Measurements from ENCODE around the gene MCM9. TPM values are rescaled to one million over a fixed set of nuclear protein-coding genes. Genes with fewer than 3 reads are reported as not detected.

MCM9 gene
- total and polyA plus RNA-seq, 2 donors from 2014 or later: 4.8 to 25.9 TPM

- Histone ChIP-seq H3K27ac (ENCODE audit: low read depth in 2 of 2, low read length in 2 of 2) (no peak overlapping the region), H3K4me1 (ENCODE audit: control insufficient read depth in 2 of 3, insufficient read depth in 2 of 3, low read depth in 1 of 3, low read length in 3 of 3) (peaks cover 0 to 5% (median 2%) of the 10 kb centered on the region in 3 donors), H3K4me3 (ENCODE audit: low read length in 3 of 3) (no peak overlapping the region), H3K36me3 (ENCODE audit: control insufficient read depth in 2 of 3, insufficient read depth in 3 of 3, low read length in 3 of 3) (no peaks in the 10 kb centered on the region), H3K9me3 (ENCODE audit: control insufficient read depth in 2 of 3, insufficient read depth in 1 of 3, low read length in 3 of 3) (no peaks in the 10 kb centered on the region), H3K27me3 (ENCODE audit: control insufficient read depth, insufficient read depth, low read length) (no peaks in the 10 kb centered on the region), H3K9ac (ENCODE audit: low read length in 3 of 3) (no peak overlapping the region)
- DNase-seq (peak in 2 of 5 donors; percentile 32 to 62), FAIRE-seq (no peak)
- intact Hi-C loops (cut with DNase I): no loop called here
- TF ChIP-seq CTCF (IDR thresholded peaks at IDR 0.05; ENCODE audit: borderline replicate concordance, extremely low read depth, insufficient read depth): no peak
Observed at GRCh38 chr6:118783931-118784550, 150.9 kb downstream of the MCM9 start.

- FAIRE-seq (no peak), DNase-seq (no peak)
- no peak for TF ChIP-seq CTCF (IDR thresholded peaks at IDR 0.05; ENCODE audit: borderline replicate concordance, extremely low read depth, insufficient read depth)
- no peak overlapping the region for H3K4me3 ChIP-seq (ENCODE audit: low read length in 3 of 3)
- no peaks in the 10 kb centered on the region for H3K36me3 ChIP-seq (ENCODE audit: control insufficient read depth in 2 of 3, insufficient read depth in 3 of 3, low read length in 3 of 3)
- intact Hi-C loops (cut with DNase I): no loop called here
- no peaks in the 10 kb centered on the region for H3K9me3 ChIP-seq (ENCODE audit: control insufficient read depth in 2 of 3, insufficient read depth in 1 of 3, low read length in 3 of 3)
- no peak overlapping the region for H3K9ac ChIP-seq (ENCODE audit: low read length in 3 of 3)
- no peaks in the 10 kb centered on the region for H3K27me3 ChIP-seq (ENCODE audit: control insufficient read depth, insufficient read depth, low read length)
- peaks cover 0 to 5% (median 2%) of the 10 kb centered on the region in 3 donors for H3K4me1 ChIP-seq (ENCODE audit: control insufficient read depth in 2 of 3, insufficient read depth in 2 of 3, low read depth in 1 of 3, low read length in 3 of 3)
- H3K27ac ChIP-seq (ENCODE audit: low read depth in 2 of 2, low read length in 2 of 2): no peak overlapping the region
Observed at GRCh38 chr6:118782651-118783050, 152.3 kb downstream of the MCM9 start.

DNA sequence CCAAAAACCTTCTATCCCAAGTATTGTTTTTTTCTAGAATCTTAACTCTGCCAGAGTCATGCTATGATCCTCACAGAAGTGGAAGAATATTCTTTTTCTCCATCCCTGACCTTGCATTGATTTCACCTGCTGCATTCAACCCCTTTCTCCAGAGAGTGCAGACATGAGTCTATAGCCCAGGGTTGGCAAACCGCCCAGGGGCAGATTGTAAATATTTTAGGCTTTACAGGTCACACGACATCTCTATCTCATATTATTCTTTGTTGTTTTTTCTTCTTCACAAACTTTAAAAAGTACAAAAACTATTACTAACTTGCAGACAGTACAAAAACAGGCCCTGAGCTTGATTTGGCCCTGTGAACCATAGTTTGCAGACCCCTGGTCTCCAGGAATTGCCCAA lies 153.1 kb downstream of the MCM9 start:
- H3K9ac ChIP-seq (ENCODE audit: low read length in 3 of 3): no peak overlapping the region
- H3K4me3 ChIP-seq (ENCODE audit: low read length in 3 of 3): no peak overlapping the region
- H3K27ac ChIP-seq (ENCODE audit: low read depth in 2 of 2, low read length in 2 of 2): no peak overlapping the region
- no peaks in the 10 kb centered on the region for H3K27me3 ChIP-seq (ENCODE audit: control insufficient read depth, insufficient read depth, low read length)
- peaks cover 0 to 5% (median 2%) of the 10 kb centered on the region in 3 donors for H3K4me1 ChIP-seq (ENCODE audit: control insufficient read depth in 2 of 3, insufficient read depth in 2 of 3, low read depth in 1 of 3, low read length in 3 of 3)
- intact Hi-C loops (cut with DNase I): no loop called here
- FAIRE-seq (no peak), DNase-seq (no peak)
- TF ChIP-seq CTCF (IDR thresholded peaks at IDR 0.05; ENCODE audit: borderline replicate concordance, extremely low read depth, insufficient read depth): no peak
- H3K9me3 ChIP-seq (ENCODE audit: control insufficient read depth in 2 of 3, insufficient read depth in 1 of 3, low read length in 3 of 3): no peaks in the 10 kb centered on the region
- H3K36me3 ChIP-seq (ENCODE audit: control insufficient read depth in 2 of 3, insufficient read depth in 3 of 3, low read length in 3 of 3): no peaks in the 10 kb centered on the region

GRCh38 chr6:118780668-118781067 lies 154.3 kb downstream of the MCM9 start:
- no peaks in the 10 kb centered on the region for H3K27me3 ChIP-seq (ENCODE audit: control insufficient read depth, insufficient read depth, low read length)
- H3K36me3 ChIP-seq (ENCODE audit: control insufficient read depth in 2 of 3, insufficient read depth in 3 of 3, low read length in 3 of 3): no peaks in the 10 kb centered on the region
- intact Hi-C loops (cut with DNase I): no loop called here
- H3K9me3 ChIP-seq (ENCODE audit: control insufficient read depth in 2 of 3, insufficient read depth in 1 of 3, low read length in 3 of 3): no peaks in the 10 kb centered on the region
- no peak for TF ChIP-seq CTCF (IDR thresholded peaks at IDR 0.05; ENCODE audit: borderline replicate concordance, extremely low read depth, insufficient read depth)
- FAIRE-seq (no peak), DNase-seq (no peak)
- H3K9ac ChIP-seq (ENCODE audit: low read length in 3 of 3): no peak overlapping the region
- H3K4me3 ChIP-seq (ENCODE audit: low read length in 3 of 3): no peak overlapping the region
- H3K27ac ChIP-seq (ENCODE audit: low read depth in 2 of 2, low read length in 2 of 2): no peak overlapping the region
- peaks cover 0 to 5% (median 2%) of the 10 kb centered on the region in 3 donors for H3K4me1 ChIP-seq (ENCODE audit: control insufficient read depth in 2 of 3, insufficient read depth in 2 of 3, low read depth in 1 of 3, low read length in 3 of 3)

Data from kidney (tissue), 14 donors.